Measurements from ENCODE around the gene SNX13.
"Not testable (repeated sequence)": the region's sequence is repeated elsewhere in the genome, so short reads cannot be mapped to it uniquely, and the experiment has no call there.

The SNX13 gene

GRCh38 chr7:17912536-17913235 is 27.6 kb downstream of the SNX13 start:
- Histone ChIP-seq H3K27me3 (no peaks in the 10 kb centered on the region), H3K9ac (no peak overlapping the region), H3K27ac (no peak overlapping the region), H3K4me3 (no peak overlapping the region), H3K4me1 (peaks cover 0 to 10% (median 0%) of the 10 kb centered on the region in 10 experiments; a peak in 4 of 20 replicates), H3K9me3 (replicated peaks in 1 of 11) (peaks cover 27 to 68% (median 43%) of the 10 kb centered on the region in 11 experiments), H3K4me2 (no peak overlapping the region), H3K36me3 (peaks cover 5 to 49% (median 11%) of the 10 kb centered on the region in 11 experiments; a peak in 13 of 22 replicates), H4K20me1 (peaks cover 12 to 100% (median 50%) of the 10 kb centered on the region in 11 experiments; a peak in 18 of 22 replicates)
- no peak for TF ChIP-seq Cebpa-rat (IDR thresholded peaks at IDR 0.05)

GRCh38 chr7:17912050-17912449 is 28.2 kb downstream of the SNX13 start:
- Histone ChIP-seq H3K27me3 (no peaks in the 10 kb centered on the region), H3K27ac (no peak overlapping the region), H4K20me1 (peaks cover 12 to 100% (median 52%) of the 10 kb centered on the region in 11 experiments; a peak in 18 of 22 replicates), H3K36me3 (peaks cover 5 to 56% (median 12%) of the 10 kb centered on the region in 11 experiments; a peak in 13 of 22 replicates), H3K9me3 (replicated peaks in 1 of 11) (peaks cover 21 to 62% (median 37%) of the 10 kb centered on the region in 11 experiments), H3K4me2 (no peak overlapping the region), H3K4me3 (no peak overlapping the region), H3K9ac (no peak overlapping the region), H3K4me1 (peaks cover 0 to 10% (median 0%) of the 10 kb centered on the region in 10 experiments; a peak in 4 of 20 replicates)
- no peak for TF ChIP-seq Cebpa-rat (IDR thresholded peaks at IDR 0.05)

- Histone ChIP-seq H3K9me3 (replicated peaks in 1 of 11) (peaks cover 11 to 46% (median 21%) of the 10 kb centered on the region in 11 experiments; a peak in 20 of 22 replicates), H3K27me3 (no peaks in the 10 kb centered on the region), H3K36me3 (peaks cover 0 to 61% (median 12%) of the 10 kb centered on the region in 11 experiments; a peak in 13 of 22 replicates), H3K4me3 (no peak overlapping the region), H4K20me1 (peaks cover 12 to 100% (median 48%) of the 10 kb centered on the region in 11 experiments; a peak in 18 of 22 replicates), H3K9ac (no peak overlapping the region), H3K27ac (no peak overlapping the region), H3K4me2 (no peak overlapping the region), H3K4me1 (0 out of 20 replicates have a peak, but pooled peaks cover 0 to 1% (median 0%) of the 10 kb centered on the region in 10 experiments)
- TF ChIP-seq Cebpa-rat (IDR thresholded peaks at IDR 0.05) = no peak
These were observed 29.9 kb downstream of the SNX13 start for GRCh38 chr7:17910377-17910776.

- H3K4me3 ChIP-seq, H3K4me1 ChIP-seq, H3K4me2 ChIP-seq, H3K27me3 ChIP-seq, H3K27ac ChIP-seq, H3K9ac ChIP-seq: not testable (repeated sequence)
- Histone ChIP-seq H3K9me3 (replicated peaks in 1 of 11) (peaks cover 8 to 36% (median 17%) of the 10 kb centered on the region in 11 experiments; a peak in 20 of 22 replicates), H4K20me1 (peaks cover 19 to 100% (median 43%) of the 10 kb centered on the region in 11 experiments; a peak in 18 of 22 replicates), H3K36me3 (peaks cover 0 to 61% (median 12%) of the 10 kb centered on the region in 11 experiments; a peak in 13 of 22 replicates)
These were observed 31.0 kb downstream of the SNX13 start for GRCh38 chr7:17909310-17909709.

- Histone ChIP-seq H3K4me2 (no peak overlapping the region), H4K20me1 (peaks cover 3 to 100% (median 28%) of the 10 kb centered on the region in 11 experiments; a peak in 14 of 22 replicates), H3K4me3 (no peak overlapping the region), H3K9ac (no peak overlapping the region), H3K4me1 (no peaks in the 10 kb centered on the region), H3K27me3 (no peaks in the 10 kb centered on the region), H3K27ac (no peak overlapping the region), H3K9me3 (replicated peaks in 1 of 11) (peaks cover 8 to 25% (median 17%) of the 10 kb centered on the region in 11 experiments; a peak in 20 of 22 replicates), H3K36me3 (peaks cover 0 to 52% (median 11%) of the 10 kb centered on the region in 11 experiments; a peak in 13 of 22 replicates)
- TF ChIP-seq Cebpa-rat (IDR thresholded peaks at IDR 0.05) = no peak
These were observed 33.3 kb downstream of the SNX13 start for GRCh38 chr7:17907014-17907413.

- peaks cover 0 to 41% (median 5%) of the 10 kb centered on the region in 11 experiments; a peak in 8 of 22 replicates for H3K36me3 ChIP-seq
- no peak overlapping the region for H3K9ac ChIP-seq
- H3K4me3 ChIP-seq = no peak overlapping the region
- no peak for TF ChIP-seq Cebpa-rat (IDR thresholded peaks at IDR 0.05)
- no peak overlapping the region for H3K4me2 ChIP-seq
- no peak overlapping the region for H3K27ac ChIP-seq
- H3K27me3 ChIP-seq = no peaks in the 10 kb centered on the region
- peaks cover 24 to 100% (median 61%) of the 10 kb centered on the region in 11 experiments; a peak in 18 of 22 replicates for H4K20me1 ChIP-seq
- no peaks in the 10 kb centered on the region for H3K9me3 ChIP-seq (replicated peaks in 1 of 11)
- no peaks in the 10 kb centered on the region for H3K4me1 ChIP-seq
These were observed 37.0 kb downstream of the SNX13 start for GRCh38 chr7:17903337-17903736.

- Histone ChIP-seq H3K4me1 (no peaks in the 10 kb centered on the region), H3K4me2 (no peak overlapping the region), H3K36me3 (peaks cover 0 to 39% (median 5%) of the 10 kb centered on the region in 11 experiments; a peak in 8 of 22 replicates), H3K9ac (no peak overlapping the region), H3K9me3 (replicated peaks in 1 of 11) (no peaks in the 10 kb centered on the region), H4K20me1 (peaks cover 24 to 100% (median 56%) of the 10 kb centered on the region in 11 experiments; a peak in 17 of 22 replicates), H3K27me3 (no peaks in the 10 kb centered on the region), H3K27ac (no peak overlapping the region), H3K4me3 (no peak overlapping the region)
- no peak for TF ChIP-seq Cebpa-rat (IDR thresholded peaks at IDR 0.05)
These were observed 37.7 kb downstream of the SNX13 start for GRCh38 chr7:17902599-17902998.

GRCh38 chr7:17900464-17900863 is 39.8 kb downstream of the SNX13 start:
- Histone ChIP-seq H3K27me3 (no peaks in the 10 kb centered on the region), H3K27ac (no peak overlapping the region), H3K9me3 (replicated peaks in 1 of 11) (no peaks in the 10 kb centered on the region), H3K9ac (no peak overlapping the region), H3K36me3 (peaks cover 0 to 37% (median 6%) of the 10 kb centered on the region in 11 experiments; a peak in 10 of 22 replicates), H4K20me1 (peaks cover 23 to 99% (median 46%) of the 10 kb centered on the region in 11 experiments; a peak in 17 of 22 replicates), H3K4me1 (no peaks in the 10 kb centered on the region), H3K4me2 (no peak overlapping the region), H3K4me3 (no peak overlapping the region)
- no peak for TF ChIP-seq Cebpa-rat (IDR thresholded peaks at IDR 0.05)

GRCh38 chr7:17898111-17898510 is 42.2 kb downstream of the SNX13 start:
- Histone ChIP-seq H3K4me1 (no peaks in the 10 kb centered on the region), H3K36me3 (peaks cover 0 to 51% (median 6%) of the 10 kb centered on the region in 11 experiments; a peak in 10 of 22 replicates), H3K27ac (no peak overlapping the region), H4K20me1 (peaks cover 16 to 92% (median 28%) of the 10 kb centered on the region in 11 experiments; a peak in 17 of 22 replicates), H3K4me3 (no peak overlapping the region), H3K9me3 (replicated peaks in 1 of 11) (no peaks in the 10 kb centered on the region), H3K9ac (no peak overlapping the region), H3K4me2 (no peak overlapping the region), H3K27me3 (no peaks in the 10 kb centered on the region)
- no peak for TF ChIP-seq Cebpa-rat (IDR thresholded peaks at IDR 0.05)
